HG03135 (cell line): ENCODE measurements around the gene CDH4.
"Not testable (repeated sequence)": the region's sequence is repeated elsewhere in the genome, so short reads cannot be mapped to it uniquely, and the experiment has no call there.

Experiments
- ATAC-seq: cut with Tn5 transposase; IDR thresholded peaks from one replicate; pipeline ENCODE4 v1.9.1; 2021; ENCODE audit warnings: mild to moderate bottlenecking, moderate library complexity; ENCODE audit not compliant: unreplicated experiment

The CDH4 gene

GRCh38 chr20:61956396-61957342 lies 704.6 kb downstream of the CDH4 start:
- no peak for ATAC-seq

GRCh38 chr20:61957961-61958715 lies 706.1 kb downstream of the CDH4 start:
- no peak for ATAC-seq

GRCh38 chr20:61958773-61959700 lies 707.0 kb downstream of the CDH4 start:
- no peak for ATAC-seq

- no peak for ATAC-seq
Measured at GRCh38 chr20:61960836-61961235, 708.8 kb downstream of the CDH4 start.

GRCh38 chr20:61963149-61963548 lies 711.1 kb downstream of the CDH4 start:
- no peak for ATAC-seq

GRCh38 chr20:61963885-61964674 lies 712.0 kb downstream of the CDH4 start:
- ATAC-seq, result no peak

- ATAC-seq, result no peak
Measured at GRCh38 chr20:61964675-61965605, 712.9 kb downstream of the CDH4 start.

GRCh38 chr20:61965606-61966491 lies 713.8 kb downstream of the CDH4 start:
- no peak for ATAC-seq

- no peak for ATAC-seq
Measured at GRCh38 chr20:61966492-61967244, 714.6 kb downstream of the CDH4 start.

- no peak for ATAC-seq
Measured at GRCh38 chr20:61967300-61967699, 715.2 kb downstream of the CDH4 start.

- ATAC-seq, result no peak
Measured at GRCh38 chr20:61968036-61968810, 716.2 kb downstream of the CDH4 start.

- no peak for ATAC-seq
Measured at GRCh38 chr20:61968932-61969331, 716.9 kb downstream of the CDH4 start.

- no peak for ATAC-seq
Measured at GRCh38 chr20:61969806-61970205, 717.7 kb downstream of the CDH4 start.

GRCh38 chr20:61970357-61970756 lies 718.3 kb downstream of the CDH4 start:
- ATAC-seq, result no peak

GRCh38 chr20:61971595-61971994 lies 719.5 kb downstream of the CDH4 start:
- ATAC-seq, result not testable (repeated sequence)
